OCI-LY3 (cell line): Measurements from ENCODE around the gene MYB.
A peak's percentile ranks its signal among the peaks of the same experiment; 100 is the strongest.

Source experiments
- H2AFZ ChIP-seq: fragments of 200-600, 300-600 bp; shearing (Covaris generic); 2 replicates; pipeline ENCODE4 v1.6.0; 2014; ENCODE audit warnings: antibody characterized with exemption, low read depth, low read length
- H3K27ac ChIP-seq: fragments of 200-600, 300-600 bp; sonication (generic); 2 replicates; pipeline ENCODE4 v1.5.1; 2014; ENCODE audit warnings: mild to moderate bottlenecking, low read length, moderate library complexity, mixed read lengths
- H3K27me3 ChIP-seq: fragments of 200-600, 300-600 bp; sonication (generic); 2 replicates; pipeline ENCODE4 v1.6.1; 2014; ENCODE audit warnings: low read depth, low read length, mixed read lengths
- H3K36me3 ChIP-seq: fragments of 200-600, 300-600 bp; sonication (generic); replicated peaks from 2 replicates; pipeline ENCODE3; 2014; ENCODE audit warnings: low read depth, low read length, mixed read lengths
- H3K4me1 ChIP-seq: fragments of 300-600, 200-600 bp; sonication (generic); 2 replicates; pipeline ENCODE4 v1.6.1; 2014; ENCODE audit warnings: low read length, mixed read lengths
- H3K4me2 ChIP-seq: fragments of 200-600, 300-600 bp; sonication (generic); 2 replicates; pipeline ENCODE4 v1.6.1; 2014; ENCODE audit warnings: low read length, mixed read lengths
- H3K4me3 ChIP-seq: fragments of 300-600, 200-600 bp; sonication (generic); 2 replicates; pipeline ENCODE4 v1.5.1; 2014; ENCODE audit warnings: antibody characterized with exemption, mild to moderate bottlenecking, low read length, moderate library complexity
- H3K79me2 ChIP-seq: fragments of 300-600, 200-600 bp; shearing (Covaris generic); 2 replicates; pipeline ENCODE4 v1.6.1; 2014; ENCODE audit warnings: mild to moderate bottlenecking, low read length, mixed read lengths
- H3K9ac ChIP-seq: fragments of 300-600, 200-600 bp; shearing (Covaris generic); 2 replicates; pipeline ENCODE4 v1.6.0; 2014; ENCODE audit warnings: mild to moderate bottlenecking, low read length, moderate library complexity
- H3K9me3 ChIP-seq: fragments of 200-600, 300-600 bp; shearing (Covaris generic); 2 replicates; pipeline ENCODE4 v1.6.1; 2014; ENCODE audit warnings: low read length, mixed read lengths; ENCODE audit not compliant: insufficient read depth
- H4K20me1 ChIP-seq: fragments of 200-600, 300-600 bp; sonication (generic); 2 replicates; pipeline ENCODE4 v1.6.1; 2016; ENCODE audit warnings: low read length, mixed read lengths; ENCODE audit not compliant: insufficient read depth
- EZH2phosphoT487 ChIP-seq: fragments of 200-600 bp; shearing (Covaris generic); IDR thresholded peaks from 2 replicates; pipeline ENCODE4 v1.6.1; 2018; ENCODE audit warnings: antibody characterized with exemption, mixed run types, low read depth
- TF ChIP-seq, protein P1 (sequence below): fragments of 200-600, 300-600 bp; sonication (generic); IDR thresholded peaks from 2 replicates; pipeline ENCODE4 v1.5.1; 2014; ENCODE audit warnings: antibody characterized with exemption, low read length, low read depth

Gene MYB

GRCh38 chr6:135145063-135145800 is 35.9 kb upstream of the MYB start:
- peaks cover 66% of the 10 kb centered on the region for H3K4me1 ChIP-seq
- peak overlapping the region; percentile 90 for H3K4me2 ChIP-seq
- H2AFZ ChIP-seq = no peak overlapping the region
- no peaks in the 10 kb centered on the region for H3K9me3 ChIP-seq
- 0 out of 2 replicates have a peak overlapping the region, but pooled peaks have one; percentile 22 for H3K4me3 ChIP-seq
- no peak for TF ChIP-seq EZH2phosphoT487
- TF ChIP-seq, protein P1, sequence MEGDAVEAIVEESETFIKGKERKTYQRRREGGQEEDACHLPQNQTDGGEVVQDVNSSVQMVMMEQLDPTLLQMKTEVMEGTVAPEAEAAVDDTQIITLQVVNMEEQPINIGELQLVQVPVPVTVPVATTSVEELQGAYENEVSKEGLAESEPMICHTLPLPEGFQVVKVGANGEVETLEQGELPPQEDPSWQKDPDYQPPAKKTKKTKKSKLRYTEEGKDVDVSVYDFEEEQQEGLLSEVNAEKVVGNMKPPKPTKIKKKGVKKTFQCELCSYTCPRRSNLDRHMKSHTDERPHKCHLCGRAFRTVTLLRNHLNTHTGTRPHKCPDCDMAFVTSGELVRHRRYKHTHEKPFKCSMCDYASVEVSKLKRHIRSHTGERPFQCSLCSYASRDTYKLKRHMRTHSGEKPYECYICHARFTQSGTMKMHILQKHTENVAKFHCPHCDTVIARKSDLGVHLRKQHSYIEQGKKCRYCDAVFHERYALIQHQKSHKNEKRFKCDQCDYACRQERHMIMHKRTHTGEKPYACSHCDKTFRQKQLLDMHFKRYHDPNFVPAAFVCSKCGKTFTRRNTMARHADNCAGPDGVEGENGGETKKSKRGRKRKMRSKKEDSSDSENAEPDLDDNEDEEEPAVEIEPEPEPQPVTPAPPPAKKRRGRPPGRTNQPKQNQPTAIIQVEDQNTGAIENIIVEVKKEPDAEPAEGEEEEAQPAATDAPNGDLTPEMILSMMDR = peak; percentile 66
- H3K79me2 ChIP-seq = peaks cover 41% of the 10 kb centered on the region
- H3K27me3 ChIP-seq = no peaks in the 10 kb centered on the region
- H3K9ac ChIP-seq = peak overlapping the region; percentile 66
- peak overlapping the region; percentile 94 for H3K27ac ChIP-seq
- H3K36me3 ChIP-seq = peaks cover 34% of the 10 kb centered on the region
- H4K20me1 ChIP-seq = peaks cover 4% of the 10 kb centered on the region; the same call in 1 of the 2 replicates

- Histone ChIP-seq H3K4me2 (peak overlapping the region; percentile 90), H3K4me1 (peaks cover 62% of the 10 kb centered on the region), H3K27me3 (no peaks in the 10 kb centered on the region), H3K4me3 (no peak overlapping the region), H4K20me1 (peaks cover 4% of the 10 kb centered on the region; the same call in 1 of the 2 replicates), H3K79me2 (peaks cover 41% of the 10 kb centered on the region), H2AFZ (no peak overlapping the region), H3K27ac (peak overlapping the region; percentile 94; the same call in 1 of the 2 replicates), H3K36me3 (peaks cover 34% of the 10 kb centered on the region), H3K9me3 (no peaks in the 10 kb centered on the region), H3K9ac (no peak overlapping the region)
- TF ChIP-seq, protein P1 = no peak
- no peak for TF ChIP-seq EZH2phosphoT487
Measured at GRCh38 chr6:135146162-135146934, 34.8 kb upstream of the MYB start.

GRCh38 chr6:135147637-135148592 is 33.2 kb upstream of the MYB start:
- TF ChIP-seq EZH2phosphoT487 = no peak
- TF ChIP-seq, protein P1 = no peak
- H3K27ac ChIP-seq = no peak overlapping the region
- H2AFZ ChIP-seq = no peak overlapping the region
- H3K4me1 ChIP-seq = peaks cover 47% of the 10 kb centered on the region
- no peak overlapping the region for H3K4me3 ChIP-seq
- H3K9me3 ChIP-seq = no peaks in the 10 kb centered on the region
- H3K79me2 ChIP-seq = peaks cover 29% of the 10 kb centered on the region
- H3K4me2 ChIP-seq = no peak overlapping the region
- H3K27me3 ChIP-seq = no peaks in the 10 kb centered on the region
- no peak overlapping the region for H3K9ac ChIP-seq
- H3K36me3 ChIP-seq = peaks cover 29% of the 10 kb centered on the region
- peaks cover 4% of the 10 kb centered on the region; the same call in 1 of the 2 replicates for H4K20me1 ChIP-seq
